OCI-LY3 (cell line): ENCODE measurements around the gene MAPK8IP2.

Experiments used
- H2AFZ ChIP-seq: fragments of 200-600, 300-600 bp; shearing (Covaris generic); 2 replicates; pipeline ENCODE4 v1.6.0; 2014; ENCODE audit warnings: antibody characterized with exemption, low read depth, low read length
- H3K27ac ChIP-seq: fragments of 200-600, 300-600 bp; sonication (generic); 2 replicates; pipeline ENCODE4 v1.5.1; 2014; ENCODE audit warnings: mild to moderate bottlenecking, low read length, moderate library complexity, mixed read lengths
- H3K27me3 ChIP-seq: fragments of 200-600, 300-600 bp; sonication (generic); 2 replicates; pipeline ENCODE4 v1.6.1; 2014; ENCODE audit warnings: low read depth, low read length, mixed read lengths
- H3K36me3 ChIP-seq: fragments of 200-600, 300-600 bp; sonication (generic); replicated peaks from 2 replicates; pipeline ENCODE3; 2014; ENCODE audit warnings: low read depth, low read length, mixed read lengths
- H3K4me1 ChIP-seq: fragments of 300-600, 200-600 bp; sonication (generic); 2 replicates; pipeline ENCODE4 v1.6.1; 2014; ENCODE audit warnings: low read length, mixed read lengths
- H3K4me2 ChIP-seq: fragments of 200-600, 300-600 bp; sonication (generic); 2 replicates; pipeline ENCODE4 v1.6.1; 2014; ENCODE audit warnings: low read length, mixed read lengths
- H3K4me3 ChIP-seq: fragments of 300-600, 200-600 bp; sonication (generic); 2 replicates; pipeline ENCODE4 v1.5.1; 2014; ENCODE audit warnings: antibody characterized with exemption, mild to moderate bottlenecking, low read length, moderate library complexity
- H3K79me2 ChIP-seq: fragments of 300-600, 200-600 bp; shearing (Covaris generic); 2 replicates; pipeline ENCODE4 v1.6.1; 2014; ENCODE audit warnings: mild to moderate bottlenecking, low read length, mixed read lengths
- H3K9ac ChIP-seq: fragments of 300-600, 200-600 bp; shearing (Covaris generic); 2 replicates; pipeline ENCODE4 v1.6.0; 2014; ENCODE audit warnings: mild to moderate bottlenecking, low read length, moderate library complexity
- H3K9me3 ChIP-seq: fragments of 200-600, 300-600 bp; shearing (Covaris generic); 2 replicates; pipeline ENCODE4 v1.6.1; 2014; ENCODE audit warnings: low read length, mixed read lengths; ENCODE audit not compliant: insufficient read depth
- H4K20me1 ChIP-seq: fragments of 200-600, 300-600 bp; sonication (generic); 2 replicates; pipeline ENCODE4 v1.6.1; 2016; ENCODE audit warnings: low read length, mixed read lengths; ENCODE audit not compliant: insufficient read depth
- CTCF ChIP-seq: fragments of 200-600, 300-600 bp; sonication (generic); IDR thresholded peaks from 2 replicates; pipeline ENCODE4 v1.5.1; 2014; ENCODE audit warnings: antibody characterized with exemption, low read length, low read depth
- EZH2phosphoT487 ChIP-seq: fragments of 200-600 bp; shearing (Covaris generic); IDR thresholded peaks from 2 replicates; pipeline ENCODE4 v1.6.1; 2018; ENCODE audit warnings: antibody characterized with exemption, mixed run types, low read depth

MAPK8IP2 gene

GRCh38 chr22:50610041-50610451 lies 9.5 kb downstream of the MAPK8IP2 start:
- H3K4me3 ChIP-seq = no peak overlapping the region
- no peak overlapping the region for H3K27ac ChIP-seq
- no peak overlapping the region for H2AFZ ChIP-seq
- H3K9ac ChIP-seq = no peak overlapping the region
- no peaks in the 10 kb centered on the region for H3K79me2 ChIP-seq
- no peaks in the 10 kb centered on the region for H3K36me3 ChIP-seq
- H3K27me3 ChIP-seq = no peaks in the 10 kb centered on the region
- no peaks in the 10 kb centered on the region for H3K4me1 ChIP-seq
- no peak for TF ChIP-seq EZH2phosphoT487
- no peak for TF ChIP-seq CTCF
- H4K20me1 ChIP-seq = no peaks in the 10 kb centered on the region
- H3K4me2 ChIP-seq = no peak overlapping the region
- H3K9me3 ChIP-seq = no peaks in the 10 kb centered on the region

GRCh38 chr22:50610581-50610980 lies 10.0 kb downstream of the MAPK8IP2 start:
- no peaks in the 10 kb centered on the region for H4K20me1 ChIP-seq

GRCh38 chr22:50611341-50612060 lies 10.9 kb downstream of the MAPK8IP2 start:
- H3K9me3 ChIP-seq = no peaks in the 10 kb centered on the region
- H4K20me1 ChIP-seq = no peaks in the 10 kb centered on the region
- no peak for TF ChIP-seq EZH2phosphoT487
- TF ChIP-seq CTCF = no peak
- no peak overlapping the region for H3K9ac ChIP-seq
- H3K79me2 ChIP-seq = no peaks in the 10 kb centered on the region
- H3K27ac ChIP-seq = no peak overlapping the region
- H3K4me1 ChIP-seq = no peaks in the 10 kb centered on the region
- H3K4me3 ChIP-seq = no peak overlapping the region
- no peak overlapping the region for H3K4me2 ChIP-seq
- H3K36me3 ChIP-seq = no peaks in the 10 kb centered on the region
- no peaks in the 10 kb centered on the region for H3K27me3 ChIP-seq
- H2AFZ ChIP-seq = no peak overlapping the region

More at GRCh38 chr22:50610581-50610980, 10.0 kb downstream of the MAPK8IP2 start:
- H3K27ac ChIP-seq = no peak overlapping the region
- no peak overlapping the region for H3K4me3 ChIP-seq
- H3K4me1 ChIP-seq = no peaks in the 10 kb centered on the region
- TF ChIP-seq EZH2phosphoT487 (no peak), CTCF (no peak)
- H3K4me2 ChIP-seq = no peak overlapping the region
- no peaks in the 10 kb centered on the region for H3K27me3 ChIP-seq
- no peaks in the 10 kb centered on the region for H3K79me2 ChIP-seq
- H3K9ac ChIP-seq = no peak overlapping the region
- no peaks in the 10 kb centered on the region for H3K9me3 ChIP-seq
- H3K36me3 ChIP-seq = no peaks in the 10 kb centered on the region
- no peak overlapping the region for H2AFZ ChIP-seq

GRCh38 chr22:50612168-50612527 lies 11.6 kb downstream of the MAPK8IP2 start:
- TF ChIP-seq EZH2phosphoT487 (no peak), CTCF (no peak)
- H3K4me2 ChIP-seq = no peak overlapping the region
- H2AFZ ChIP-seq = no peak overlapping the region
- H4K20me1 ChIP-seq = no peaks in the 10 kb centered on the region
- no peak overlapping the region for H3K9ac ChIP-seq
- H3K4me3 ChIP-seq = no peak overlapping the region
- no peaks in the 10 kb centered on the region for H3K27me3 ChIP-seq
- H3K9me3 ChIP-seq = no peaks in the 10 kb centered on the region
- no peaks in the 10 kb centered on the region for H3K79me2 ChIP-seq
- no peaks in the 10 kb centered on the region for H3K4me1 ChIP-seq
- no peak overlapping the region for H3K27ac ChIP-seq
- no peaks in the 10 kb centered on the region for H3K36me3 ChIP-seq
